SJSA1 (cell line): ENCODE measurements around the gene PIGC. TPM values are rescaled to one million over a fixed set of nuclear protein-coding genes. Genes with fewer than 3 reads are reported as not detected.
"Not testable (repeated sequence)": the region's sequence is repeated elsewhere in the genome, so short reads cannot be mapped to it uniquely, and the experiment has no call there.

Source experiments
- DNase-seq, 2 experiments: peaks; one replicate each; pipeline ENCODE4 v3.0.0-alpha.2; 2015 to 2020; ENCODE audit warnings: low spot score in 2 of 2, low read depth in 1 of 2
- H3K27ac ChIP-seq: fragments of 250-450 bp; sonication (Bioruptor Pico); 2 replicates; pipeline ENCODE4 v1.5.1; 2020; ENCODE audit warnings: mild to moderate bottlenecking, moderate library complexity
- H3K27me3 ChIP-seq: fragments of 250-450 bp; sonication (Bioruptor Pico); replicated peaks from 2 replicates; pipeline ENCODE4 v1.5.1; 2020; ENCODE audit warnings: mild to moderate bottlenecking, moderate library complexity
- H3K36me3 ChIP-seq: fragments of 250-450 bp; sonication (Bioruptor Pico); 2 replicates; pipeline ENCODE4 v1.5.1; 2020; ENCODE audit warnings: mild to moderate bottlenecking
- H3K4me1 ChIP-seq: fragments of 250-450 bp; sonication (Bioruptor Pico); replicated peaks from 2 replicates; pipeline ENCODE4 v1.6.1; 2021; ENCODE audit warnings: mild to moderate bottlenecking
- H3K4me3 ChIP-seq: fragments of 250-450 bp; sonication (Bioruptor Pico); 2 replicates; pipeline ENCODE4 v1.5.1; 2020; ENCODE audit warnings: mild to moderate bottlenecking
- H3K9me3 ChIP-seq: fragments of 250-450 bp; sonication (Bioruptor Pico); replicated peaks from 2 replicates; pipeline ENCODE4 v1.5.1; 2020; ENCODE audit warnings: mild to moderate bottlenecking
- total RNA-seq: library from RNA; depleted of rRNA; stranded (reverse); fragments of >200 nt; shearing (Covaris generic); gene quantifications from 2 replicates; pipeline ENCODE4 v1.2.3, GENCODE V29; 2014

Gene PIGC
- total RNA-seq, 1 experiment from 2014 or later: 27.0 TPM

GRCh38 chr1:172437183-172437582 is 6.7 kb downstream of the PIGC start:
- peaks cover 11% of the 10 kb centered on the region; the same call in 1 of the 2 replicates for H3K36me3 ChIP-seq
- not testable (repeated sequence) for DNase-seq, H3K4me1 ChIP-seq, H3K27ac ChIP-seq, H3K4me3 ChIP-seq, H3K9me3 ChIP-seq, H3K27me3 ChIP-seq

- no peaks in the 10 kb centered on the region for H3K9me3 ChIP-seq
- no peak overlapping the region for H3K4me3 ChIP-seq
- no peaks in the 10 kb centered on the region for H3K36me3 ChIP-seq
- H3K27me3 ChIP-seq: no peaks in the 10 kb centered on the region
- H3K27ac ChIP-seq: no peak overlapping the region
- no peak for DNase-seq
- no peaks in the 10 kb centered on the region for H3K4me1 ChIP-seq
Observed at GRCh38 chr1:172431721-172432192, 12.1 kb downstream of the PIGC start.

- DNase-seq: no peak
- Histone ChIP-seq H3K27ac (no peak overlapping the region), H3K27me3 (no peaks in the 10 kb centered on the region), H3K36me3 (no peaks in the 10 kb centered on the region), H3K9me3 (no peaks in the 10 kb centered on the region), H3K4me1 (no peaks in the 10 kb centered on the region), H3K4me3 (no peak overlapping the region)
Observed at GRCh38 chr1:172431204-172431603, 12.7 kb downstream of the PIGC start.

GRCh38 chr1:172430128-172430454 is 13.8 kb downstream of the PIGC start:
- Histone ChIP-seq H3K9me3 (no peaks in the 10 kb centered on the region), H3K4me3 (no peak overlapping the region), H3K4me1 (no peaks in the 10 kb centered on the region), H3K27ac (no peak overlapping the region), H3K27me3 (no peaks in the 10 kb centered on the region), H3K36me3 (no peaks in the 10 kb centered on the region)
- DNase-seq: no peak

- H3K27me3 ChIP-seq: no peaks in the 10 kb centered on the region
- no peak overlapping the region for H3K27ac ChIP-seq
- H3K4me3 ChIP-seq: no peak overlapping the region
- no peaks in the 10 kb centered on the region for H3K9me3 ChIP-seq
- peak in 1 of 2 experiments; percentile 41 for DNase-seq
- no peaks in the 10 kb centered on the region for H3K4me1 ChIP-seq
- no peaks in the 10 kb centered on the region for H3K36me3 ChIP-seq
Observed at GRCh38 chr1:172429331-172430127, 14.3 kb downstream of the PIGC start.

GRCh38 chr1:172427191-172427590 is 16.7 kb downstream of the PIGC start:
- H3K4me3 ChIP-seq: no peak overlapping the region
- no peak overlapping the region for H3K27ac ChIP-seq
- no peaks in the 10 kb centered on the region for H3K36me3 ChIP-seq
- H3K9me3 ChIP-seq: no peaks in the 10 kb centered on the region
- no peak for DNase-seq
- H3K4me1 ChIP-seq: no peaks in the 10 kb centered on the region
- no peaks in the 10 kb centered on the region for H3K27me3 ChIP-seq

GRCh38 chr1:172425339-172425738 is 18.5 kb downstream of the PIGC start:
- Histone ChIP-seq H3K36me3 (no peaks in the 10 kb centered on the region), H3K4me3 (no peak overlapping the region), H3K4me1 (no peaks in the 10 kb centered on the region), H3K27ac (no peak overlapping the region), H3K9me3 (no peaks in the 10 kb centered on the region), H3K27me3 (no peaks in the 10 kb centered on the region)
- DNase-seq: no peak

GRCh38 chr1:172423336-172423735 is 20.5 kb downstream of the PIGC start:
- Histone ChIP-seq H3K36me3 (no peaks in the 10 kb centered on the region), H3K27me3 (no peaks in the 10 kb centered on the region), H3K9me3 (no peaks in the 10 kb centered on the region), H3K4me3 (no peak overlapping the region), H3K4me1 (no peaks in the 10 kb centered on the region), H3K27ac (no peak overlapping the region)
- no peak for DNase-seq

- no peaks in the 10 kb centered on the region for H3K9me3 ChIP-seq
- no peak for DNase-seq
- H3K27ac ChIP-seq: no peak overlapping the region
- no peaks in the 10 kb centered on the region for H3K4me1 ChIP-seq
- H3K36me3 ChIP-seq: no peaks in the 10 kb centered on the region
- no peaks in the 10 kb centered on the region for H3K27me3 ChIP-seq
- H3K4me3 ChIP-seq: no peak overlapping the region
Observed at GRCh38 chr1:172421974-172422604, 21.8 kb downstream of the PIGC start.

- Histone ChIP-seq H3K36me3 (no peaks in the 10 kb centered on the region), H3K27me3 (no peaks in the 10 kb centered on the region), H3K4me3 (no peak within 1 kb of the TSS), H3K27ac (no peak within 1 kb of the TSS), H3K9me3 (no peaks in the 10 kb centered on the region), H3K4me1 (no peaks in the 10 kb centered on the region)
- no peak for DNase-seq
Observed at GRCh38 chr1:172420385-172420784, 23.5 kb downstream of the PIGC start, which contains the start of gene C1orf105. Gene C1orf105, plus strand, starts transcription at chr1:172420685. Its CDS starts 201 bp downstream, at chr1:172420886.

GRCh38 chr1:172417557-172417956 is 26.3 kb downstream of the PIGC start:
- no peaks in the 10 kb centered on the region for H3K4me1 ChIP-seq
- no peak overlapping the region for H3K4me3 ChIP-seq
- H3K27ac ChIP-seq: no peak overlapping the region
- no peaks in the 10 kb centered on the region for H3K27me3 ChIP-seq
- no peaks in the 10 kb centered on the region for H3K36me3 ChIP-seq
- DNase-seq: no peak
- no peaks in the 10 kb centered on the region for H3K9me3 ChIP-seq

GRCh38 chr1:172416496-172417035 is 27.3 kb downstream of the PIGC start:
- H3K4me1 ChIP-seq: no peaks in the 10 kb centered on the region
- H3K4me3 ChIP-seq: no peak overlapping the region
- DNase-seq: no peak
- no peak overlapping the region for H3K27ac ChIP-seq
- H3K36me3 ChIP-seq: no peaks in the 10 kb centered on the region
- no peaks in the 10 kb centered on the region for H3K27me3 ChIP-seq
- H3K9me3 ChIP-seq: no peaks in the 10 kb centered on the region

GRCh38 chr1:172414331-172414730 is 29.5 kb downstream of the PIGC start:
- Histone ChIP-seq H3K36me3 (no peaks in the 10 kb centered on the region), H3K4me3 (no peak overlapping the region), H3K9me3 (no peaks in the 10 kb centered on the region), H3K27ac (no peak overlapping the region), H3K4me1 (no peaks in the 10 kb centered on the region), H3K27me3 (no peaks in the 10 kb centered on the region)
- DNase-seq: no peak

- Histone ChIP-seq H3K36me3 (no peaks in the 10 kb centered on the region), H3K4me3 (no peak overlapping the region), H3K27me3 (no peaks in the 10 kb centered on the region), H3K9me3 (no peaks in the 10 kb centered on the region), H3K4me1 (no peaks in the 10 kb centered on the region), H3K27ac (no peak overlapping the region)
- DNase-seq: no peak
Observed at GRCh38 chr1:172411791-172412338, 32.0 kb downstream of the PIGC start.
